Ovary (tissue), 10 donors: ENCODE measurements around the gene ATP11C. TPM values are rescaled to one million over a fixed set of nuclear protein-coding genes. Genes with fewer than 3 reads are reported as not detected.

Experiments
- DNase-seq, 5 donors: peaks; one replicate each; pipeline ENCODE4 v3.0.0-alpha.2; 2019 to 2020
- H3K27ac ChIP-seq, 2 donors: fragments of 200-600 bp; one replicate each; pipeline versions ENCODE4 v1.5.1 to v1.8.0; 2019 to 2022
- H3K27me3 ChIP-seq: fragments of 200-600 bp; one replicate; pipeline ENCODE4 v1.8.0; 2022
- H3K36me3 ChIP-seq: fragments of 200-600 bp; sonication (generic); one replicate; pipeline ENCODE4 v1.5.1; 2019
- H3K4me1 ChIP-seq: one replicate; pipeline ENCODE4 v1.8.1; 2013; ENCODE audit warnings: mild to moderate bottlenecking, moderate library complexity; ENCODE audit not compliant: insufficient read depth
- H3K4me3 ChIP-seq: fragments of 200-600 bp; sonication (generic); one replicate; pipeline ENCODE4 v1.5.1; 2017
- H3K9me3 ChIP-seq, 2 donors: fragments of 200-600 bp in 1 of 2; sonication (generic) in 1 of 2; one replicate each; pipeline versions ENCODE4 v1.5.1 to v1.8.1; 2013 to 2019; ENCODE audit warnings: mild to moderate bottlenecking in 1 of 2, moderate library complexity in 1 of 2
- EP300 ChIP-seq: sonication (generic); formaldehyde crosslinking; IDR thresholded peaks from one replicate; pipeline ENCODE4 v1.6.1; 2017; ENCODE audit warnings: antibody characterized with exemption
- POLR2A ChIP-seq: fragments of 450-650 bp; IDR thresholded peaks from one replicate; pipeline ENCODE4 v1.6.1; 2017; ENCODE audit warnings: antibody characterized with exemption, mild to moderate bottlenecking, moderate library complexity
- WGBS, 3 donors: extraction: QIAGEN DNeasy Blood & Tissue Kit in 1 of 3; methylation state at CpG; one replicate each; pipeline versions ENCODE4 v1.1.5 to v1.1.7; 2013 to 2017; 5-methylcytosine and 5-hydroxymethylcytosine counted together
- intact Hi-C, 4 donors: fragments of 100-400 bp; cut with DNase I; formaldehyde crosslinking; loops; one replicate each; pipeline versions ENCODE4 v1.11.0 to v1.15.1; 2022 to 2023
- long read RNA-seq, 3 donors: library from polyadenylated mRNA in 2 of 3; unstranded in 2 of 3; transcript quantifications; one replicate each; pipeline ENCODE4 v2.0.0 and lab custom pipeline, GENCODE V29; 2021 to 2026
- polyA plus RNA-seq, 2 donors: library from polyadenylated mRNA; stranded (reverse); fragments of 200-250 nt in 1 of 2; fragments of 350-450 nt in 1 of 2; fragmentation: Illumina TruSeq in 1 of 2; extraction: RNeasy Lipid Tissue Mini Kit (QIAGEN cat#74804) in 1 of 2; gene quantifications; one replicate each; pipeline ENCODE4 v1.2.3, GENCODE V29; 2013 to 2014
- total RNA-seq, 7 donors: library from RNA; depleted of rRNA in 2 of 7; stranded (reverse); fragments of >200 nt in 2 of 7; fragmentation: NEBNext Ultra II Directional in 3 of 7; extraction: Animal tissue kit (Norgen Biotek cat#: 25700) in 3 of 7; gene quantifications; one replicate each; pipeline versions ENCODE4 v1.1.0 to v1.2.4, GENCODE V29; 2016 to 2023
- TF ChIP-seq, protein P1 (sequence below), 3 donors: fragments of 450-650 bp in 2 of 3; fragments of 200-600 bp in 1 of 3; IDR thresholded peaks; one replicate each; pipeline versions ENCODE4 v1.5.1 to v1.8.0; 2016 to 2022; ENCODE audit warnings: antibody characterized with exemption in 3 of 3, mild to moderate bottlenecking in 1 of 3
- donor health status: DM: no; HTN: no; CAD: no; lungs with moderate emphysema.
- donor health status: DM: no; HTN: no; CAD: no.
- donor health status: Bipolar disorder and iron deficiency.
- donor health status: DM: yes; HTN: yes; CAD: no.
- donor health status: DM: no; HTN: no; CAD: no.
- donor health status: DM: yes; HTN: yes; CAD: no.

The ATP11C gene
- total RNA-seq (10 to 100 TPM; 19.9 to 34.7 (median 23.8) TPM), polyA plus RNA-seq (10 to 100 TPM; 13.0 to 17.5 TPM)
- long read RNA-seq, donor 1, partial matches to known transcripts = 14 of 28 reads
- long read RNA-seq, donor 1, other reads (novel, unspliced or antisense) = 14 of 28 reads
- long read RNA-seq, donor 2, partial matches to known transcripts = 11 of 12 reads
- long read RNA-seq, donor 2, other reads (novel, unspliced or antisense) = 0 of 12 reads
- long read RNA-seq, donor 3, partial matches to known transcripts = 1 of 9 reads
- long read RNA-seq, donor 3, other reads (novel, unspliced or antisense) = 8 of 9 reads

DNA sequence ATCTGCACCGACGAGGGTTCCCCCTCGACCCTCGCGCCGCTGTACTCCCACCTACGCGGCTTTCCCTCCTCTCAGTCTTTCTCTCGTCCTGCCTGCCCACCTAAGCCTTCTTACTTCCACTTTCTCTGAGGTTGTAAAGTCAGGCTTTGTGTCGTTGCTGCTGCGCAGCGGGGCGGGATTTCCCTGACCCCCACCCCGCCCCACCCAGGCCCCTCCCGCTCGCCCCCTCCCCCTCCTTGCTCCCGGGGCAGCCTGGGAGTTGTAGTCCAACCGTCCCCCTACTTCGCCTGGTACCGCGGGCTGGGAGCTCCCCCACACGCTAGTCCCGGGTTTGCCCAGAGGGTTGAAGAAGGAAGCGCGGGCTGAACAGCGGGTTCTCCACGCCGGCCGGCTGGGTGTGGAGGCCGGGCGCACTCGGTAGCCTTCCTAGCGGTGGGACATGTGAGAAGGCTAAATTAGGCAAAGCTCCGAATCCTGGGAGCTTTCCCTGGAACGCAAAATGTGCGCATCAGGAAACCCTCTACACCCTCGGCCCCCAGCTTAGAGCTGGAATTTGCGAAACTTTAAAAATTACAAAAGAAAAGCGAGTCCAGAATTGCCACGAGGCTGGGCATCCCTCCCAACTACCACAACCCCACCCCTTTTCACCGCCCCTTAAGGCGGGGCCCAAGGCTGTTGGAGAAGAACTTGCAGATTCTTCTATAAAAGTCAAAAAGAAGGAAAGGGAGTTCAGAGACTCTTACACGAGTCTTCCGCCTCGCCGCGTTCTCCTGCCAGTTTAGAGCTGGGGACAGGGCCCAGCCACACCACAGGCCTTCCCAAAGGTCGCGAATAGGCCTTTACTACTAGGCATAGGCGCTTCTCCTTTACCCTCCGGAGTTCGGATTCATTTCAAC, at the start of gene ATP11C:
Gene ATP11C (minus strand): TSS at position 153 of the 896 bp plus-strand sequence. CDS start 1,011 bp downstream, outside the sequence.
- WGBS, 3 donors = 16 to 21% (median 17%) methylated on average over 52 of the region's 52 CpGs
- intact Hi-C loops = no loop called here
- H3K9me3 ChIP-seq = no peaks in the 10 kb centered on the region

DNA sequence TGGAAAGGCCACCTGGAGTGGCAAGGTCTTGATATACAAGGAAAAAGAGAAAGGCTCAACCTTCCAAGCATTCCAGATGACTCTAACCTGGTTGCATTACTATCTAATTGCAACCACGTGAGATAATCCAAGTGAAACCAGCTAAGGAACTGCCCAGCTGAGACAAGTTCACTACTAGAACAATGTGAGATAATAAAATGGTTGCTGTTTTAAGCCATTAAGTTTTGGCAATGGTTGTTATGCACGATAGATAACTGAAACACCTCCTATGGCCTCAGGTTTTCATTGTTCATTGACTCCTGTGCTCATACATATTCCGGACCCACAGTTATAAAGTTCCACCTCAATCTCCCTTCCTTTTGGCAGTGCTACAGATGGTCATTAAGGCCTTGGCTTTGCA, 41.6 kb upstream of the ATP11C start:
- Histone ChIP-seq H3K27ac (no peak overlapping the region), H3K36me3 (no peaks in the 10 kb centered on the region), H3K4me3 (no peak overlapping the region), H3K9me3 (peaks cover 0 to 3% of the 10 kb centered on the region in 2 donors), H3K27me3 (no peaks in the 10 kb centered on the region), H3K4me1 (no peaks in the 10 kb centered on the region)
- TF ChIP-seq, protein P1, sequence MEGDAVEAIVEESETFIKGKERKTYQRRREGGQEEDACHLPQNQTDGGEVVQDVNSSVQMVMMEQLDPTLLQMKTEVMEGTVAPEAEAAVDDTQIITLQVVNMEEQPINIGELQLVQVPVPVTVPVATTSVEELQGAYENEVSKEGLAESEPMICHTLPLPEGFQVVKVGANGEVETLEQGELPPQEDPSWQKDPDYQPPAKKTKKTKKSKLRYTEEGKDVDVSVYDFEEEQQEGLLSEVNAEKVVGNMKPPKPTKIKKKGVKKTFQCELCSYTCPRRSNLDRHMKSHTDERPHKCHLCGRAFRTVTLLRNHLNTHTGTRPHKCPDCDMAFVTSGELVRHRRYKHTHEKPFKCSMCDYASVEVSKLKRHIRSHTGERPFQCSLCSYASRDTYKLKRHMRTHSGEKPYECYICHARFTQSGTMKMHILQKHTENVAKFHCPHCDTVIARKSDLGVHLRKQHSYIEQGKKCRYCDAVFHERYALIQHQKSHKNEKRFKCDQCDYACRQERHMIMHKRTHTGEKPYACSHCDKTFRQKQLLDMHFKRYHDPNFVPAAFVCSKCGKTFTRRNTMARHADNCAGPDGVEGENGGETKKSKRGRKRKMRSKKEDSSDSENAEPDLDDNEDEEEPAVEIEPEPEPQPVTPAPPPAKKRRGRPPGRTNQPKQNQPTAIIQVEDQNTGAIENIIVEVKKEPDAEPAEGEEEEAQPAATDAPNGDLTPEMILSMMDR (IDR thresholded peaks at IDR 0.05) = no peak
- TF ChIP-seq POLR2A (no peak), EP300 (no peak)
- intact Hi-C loops = no loop called here
- DNase-seq = no peak
- 70 to 79% (median 78%) methylated on average over 3 of the region's 3 CpGs for WGBS, 3 donors

More for the DNA sequence above, at the start of gene ATP11C:
- H3K4me1 ChIP-seq = peaks cover 2% of the 10 kb centered on the region
- DNase-seq = peak; percentile 83 to 87 (median 85)
- peak within 1 kb of the TSS; percentile 96 to 99 for H3K27ac ChIP-seq
- no peaks in the 10 kb centered on the region for H3K36me3 ChIP-seq
- H3K4me3 ChIP-seq = peak within 1 kb of the TSS; percentile 60
- H3K27me3 ChIP-seq = no peaks in the 10 kb centered on the region
- peak; percentile 39 for TF ChIP-seq POLR2A
- no peak for TF ChIP-seq EP300
- TF ChIP-seq, protein P1 (IDR thresholded peaks at IDR 0.05) = no peak

DNA sequence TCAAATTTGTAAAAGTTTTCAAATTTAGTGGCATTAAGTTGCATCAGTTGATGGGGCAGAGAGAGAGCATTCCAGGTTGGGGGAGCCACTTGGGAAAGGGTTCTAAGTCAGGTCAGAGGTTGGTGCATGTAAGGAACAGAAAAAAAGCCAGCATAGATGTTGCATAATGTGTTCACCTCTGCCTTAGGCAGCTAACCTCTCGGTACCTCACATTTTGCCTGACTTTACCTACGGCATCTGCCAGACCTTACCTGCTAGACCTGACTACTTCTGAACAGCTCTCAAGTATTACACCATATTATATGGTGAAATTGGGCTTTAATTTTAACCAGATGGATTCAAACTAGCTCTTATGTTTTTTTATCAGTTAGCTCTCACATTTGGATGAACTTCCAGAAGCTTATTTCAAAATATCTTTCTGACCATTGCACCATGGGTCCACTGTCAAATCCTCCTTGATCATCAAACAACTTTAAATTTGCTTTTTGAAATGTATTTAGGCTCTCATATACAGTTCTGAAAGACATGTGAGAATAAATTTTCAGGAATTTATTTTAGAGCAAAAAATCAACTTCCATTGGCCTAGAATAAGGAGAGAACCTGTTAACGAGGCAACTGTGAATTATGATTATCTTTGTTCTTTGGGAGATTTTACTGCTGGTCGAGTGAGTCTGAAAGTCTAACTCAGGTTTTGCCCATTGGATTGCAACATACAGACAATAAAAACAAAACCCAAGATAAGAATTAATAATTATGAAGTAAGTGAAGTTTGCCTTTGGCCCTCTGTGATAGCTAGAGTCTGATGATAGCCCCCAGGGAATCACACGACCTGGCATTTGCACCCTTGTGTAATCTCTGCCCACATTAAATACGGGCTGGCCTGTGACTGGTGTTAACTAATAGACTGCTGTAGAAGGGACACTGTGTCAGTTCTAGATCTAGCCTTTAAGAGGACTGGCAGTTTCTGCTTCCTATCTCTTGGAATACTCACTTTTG, 40.1 kb upstream of the ATP11C start:
- Histone ChIP-seq H3K9me3 (peaks cover 0 to 3% of the 10 kb centered on the region in 2 donors), H3K27me3 (no peaks in the 10 kb centered on the region), H3K4me1 (no peaks in the 10 kb centered on the region), H3K4me3 (no peak overlapping the region), H3K27ac (no peak overlapping the region), H3K36me3 (no peaks in the 10 kb centered on the region)
- TF ChIP-seq EP300 (no peak), POLR2A (no peak)
- TF ChIP-seq, protein P1 (IDR thresholded peaks at IDR 0.05) = no peak
- intact Hi-C loops = no loop called here
- no peak for DNase-seq
- WGBS, 3 donors = 56 to 64% (median 62%) methylated on average over 6 of the region's 6 CpGs

DNA sequence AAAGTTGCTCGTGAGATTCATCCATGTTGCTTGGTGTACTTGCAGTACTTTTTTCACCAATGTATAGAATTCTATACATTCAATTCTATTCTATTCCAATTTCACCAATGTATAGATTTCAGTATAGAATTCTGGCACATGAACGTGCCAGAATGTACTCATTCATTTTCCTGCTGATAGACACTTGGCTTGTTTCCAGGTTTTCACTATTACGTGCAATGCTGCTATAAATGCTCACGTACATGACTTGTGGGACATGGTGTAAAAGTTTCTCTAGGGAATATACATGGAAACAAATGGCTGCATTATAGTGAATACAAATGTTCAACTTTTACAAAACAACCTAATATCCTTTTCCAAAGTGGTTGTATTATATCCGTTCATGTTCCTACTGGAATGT, 39.3 kb upstream of the ATP11C start:
- TF ChIP-seq EP300 (no peak), POLR2A (no peak)
- TF ChIP-seq, protein P1 (IDR thresholded peaks at IDR 0.05) = no peak
- no peak overlapping the region for H3K27ac ChIP-seq
- H3K9me3 ChIP-seq = peaks cover 0 to 3% of the 10 kb centered on the region in 2 donors
- no peaks in the 10 kb centered on the region for H3K36me3 ChIP-seq
- 63 to 76% (median 65%) methylated on average over 5 of the region's 5 CpGs for WGBS, 3 donors
- no peak overlapping the region for H3K4me3 ChIP-seq
- DNase-seq = no peak
- H3K27me3 ChIP-seq = no peaks in the 10 kb centered on the region
- no peaks in the 10 kb centered on the region for H3K4me1 ChIP-seq
- intact Hi-C loops = no loop called here
